Astrocyte of the spinal cord (primary cell): ENCODE data around the gene PLSCR3.

ENCODE experiments used
- DNase-seq: peaks from one replicate; pipeline ENCODE4 v3.0.0; 2011; ENCODE audit warnings: low read depth, low spot score
- H3K4me3 ChIP-seq: 2 replicates; pipeline ENCODE4 v1.5.1; 2011; ENCODE audit warnings: low read depth, mild to moderate bottlenecking, low read length, moderate library complexity
- in situ Hi-C: cut with HindIII; loops from 2 replicates; pipeline ENCODE4 v1.10.0; 2017; ENCODE audit warnings: low sequenced_read_pairs
- TF ChIP-seq, protein P1 (sequence below): IDR thresholded peaks from 2 replicates; pipeline ENCODE4 v1.5.1; 2012; ENCODE audit warnings: low read depth, mild to moderate bottlenecking, low read length, inconsistent platforms

Gene PLSCR3

DNA sequence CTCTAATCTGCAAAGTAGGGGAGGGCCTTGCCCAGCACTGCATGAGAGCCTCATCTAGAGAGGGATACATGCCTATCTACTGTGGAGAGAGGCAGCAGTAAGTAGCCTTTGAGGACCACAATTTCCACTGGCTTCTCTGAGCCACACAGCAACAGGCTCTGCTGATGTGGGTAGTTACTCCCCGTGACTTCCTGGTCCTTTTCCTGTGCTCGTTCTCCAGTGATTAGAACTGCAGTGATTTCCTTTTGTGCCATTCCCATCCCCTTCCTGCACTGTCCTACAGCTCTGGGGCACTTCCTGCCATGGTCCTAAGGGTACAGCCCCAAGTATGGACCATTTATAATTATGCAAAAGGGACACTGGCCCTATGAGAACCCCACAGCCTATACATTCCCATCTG, 3.0 kb downstream of the PLSCR3 start:
- no peak for DNase-seq
- TF ChIP-seq, protein P1, sequence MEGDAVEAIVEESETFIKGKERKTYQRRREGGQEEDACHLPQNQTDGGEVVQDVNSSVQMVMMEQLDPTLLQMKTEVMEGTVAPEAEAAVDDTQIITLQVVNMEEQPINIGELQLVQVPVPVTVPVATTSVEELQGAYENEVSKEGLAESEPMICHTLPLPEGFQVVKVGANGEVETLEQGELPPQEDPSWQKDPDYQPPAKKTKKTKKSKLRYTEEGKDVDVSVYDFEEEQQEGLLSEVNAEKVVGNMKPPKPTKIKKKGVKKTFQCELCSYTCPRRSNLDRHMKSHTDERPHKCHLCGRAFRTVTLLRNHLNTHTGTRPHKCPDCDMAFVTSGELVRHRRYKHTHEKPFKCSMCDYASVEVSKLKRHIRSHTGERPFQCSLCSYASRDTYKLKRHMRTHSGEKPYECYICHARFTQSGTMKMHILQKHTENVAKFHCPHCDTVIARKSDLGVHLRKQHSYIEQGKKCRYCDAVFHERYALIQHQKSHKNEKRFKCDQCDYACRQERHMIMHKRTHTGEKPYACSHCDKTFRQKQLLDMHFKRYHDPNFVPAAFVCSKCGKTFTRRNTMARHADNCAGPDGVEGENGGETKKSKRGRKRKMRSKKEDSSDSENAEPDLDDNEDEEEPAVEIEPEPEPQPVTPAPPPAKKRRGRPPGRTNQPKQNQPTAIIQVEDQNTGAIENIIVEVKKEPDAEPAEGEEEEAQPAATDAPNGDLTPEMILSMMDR = no peak
- no peak overlapping the region for H3K4me3 ChIP-seq
- in situ Hi-C loops = no loop called here

DNA sequence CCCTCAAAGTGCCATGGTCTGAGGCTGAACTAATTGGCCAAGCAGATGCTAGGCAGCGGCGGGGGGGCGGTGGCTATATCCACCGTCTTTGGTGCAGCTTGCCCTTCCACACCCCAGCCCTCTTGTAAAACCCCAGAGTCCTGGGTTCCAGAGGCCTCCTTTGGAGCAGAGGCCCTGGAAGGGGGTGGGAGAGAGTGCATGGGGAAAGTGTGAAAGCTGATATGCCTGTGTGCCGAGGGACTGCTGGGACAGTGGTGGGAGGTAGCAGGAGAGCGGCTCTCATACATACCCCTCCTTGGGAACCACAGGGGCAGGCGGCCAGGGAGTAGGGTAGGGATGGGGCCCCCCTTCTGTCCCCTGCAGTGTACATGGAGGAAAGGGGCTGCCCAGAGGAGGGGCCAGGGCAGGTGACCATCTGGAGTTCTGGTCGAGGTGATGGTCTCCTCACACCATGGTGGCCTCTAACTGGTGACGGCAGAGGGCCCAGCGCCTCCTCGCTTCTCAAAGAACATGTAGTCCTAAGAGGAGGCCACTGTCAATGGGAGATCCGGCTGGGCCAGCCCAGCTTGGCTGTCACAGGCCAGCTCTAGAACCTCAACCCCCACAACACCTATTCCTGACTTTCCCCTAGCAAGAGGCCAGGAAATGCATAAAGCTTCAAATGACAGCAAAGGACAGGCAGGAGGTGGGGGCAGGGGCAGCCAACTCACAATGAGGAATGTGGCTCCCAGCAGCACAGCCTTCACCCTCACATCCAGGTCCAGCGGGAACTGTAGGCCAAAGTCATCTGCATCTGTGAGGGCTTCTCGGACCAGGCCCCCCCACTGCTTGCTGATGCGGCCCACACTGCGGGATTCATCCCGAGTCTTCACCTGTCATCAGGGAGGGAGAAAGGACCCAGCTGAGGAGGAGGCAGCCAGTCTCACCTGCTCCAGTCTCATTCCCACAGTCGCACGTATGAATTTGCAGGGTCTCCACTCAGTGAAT, 4.1 kb downstream of the PLSCR3 start:
- in situ Hi-C loops = no loop called here
- TF ChIP-seq, protein P1 = no peak
- no peak overlapping the region for H3K4me3 ChIP-seq
- DNase-seq = no peak

DNA sequence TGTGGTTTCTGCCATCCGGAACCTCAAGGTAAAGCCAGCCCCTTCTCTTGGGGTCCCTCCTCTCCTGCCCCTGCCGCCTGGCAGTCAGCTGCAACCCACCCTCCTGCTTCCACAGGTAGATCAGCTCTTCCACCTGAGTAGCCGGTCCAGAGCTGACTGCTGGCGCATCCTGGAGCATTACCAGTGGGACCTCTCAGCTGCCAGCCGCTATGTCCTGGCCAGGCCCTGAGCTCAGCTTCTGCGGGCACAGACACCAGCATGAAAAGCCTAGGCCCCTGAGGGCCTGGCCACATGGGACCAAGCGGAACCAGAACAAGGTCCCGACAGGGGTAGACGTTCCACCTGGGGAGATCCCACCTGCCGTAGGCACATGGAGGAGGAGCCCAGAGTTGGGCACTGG, 5.5 kb downstream of the PLSCR3 start:
- in situ Hi-C loops = no loop called here
- no peak overlapping the region for H3K4me3 ChIP-seq
- TF ChIP-seq, protein P1 = no peak
- no peak for DNase-seq

DNA sequence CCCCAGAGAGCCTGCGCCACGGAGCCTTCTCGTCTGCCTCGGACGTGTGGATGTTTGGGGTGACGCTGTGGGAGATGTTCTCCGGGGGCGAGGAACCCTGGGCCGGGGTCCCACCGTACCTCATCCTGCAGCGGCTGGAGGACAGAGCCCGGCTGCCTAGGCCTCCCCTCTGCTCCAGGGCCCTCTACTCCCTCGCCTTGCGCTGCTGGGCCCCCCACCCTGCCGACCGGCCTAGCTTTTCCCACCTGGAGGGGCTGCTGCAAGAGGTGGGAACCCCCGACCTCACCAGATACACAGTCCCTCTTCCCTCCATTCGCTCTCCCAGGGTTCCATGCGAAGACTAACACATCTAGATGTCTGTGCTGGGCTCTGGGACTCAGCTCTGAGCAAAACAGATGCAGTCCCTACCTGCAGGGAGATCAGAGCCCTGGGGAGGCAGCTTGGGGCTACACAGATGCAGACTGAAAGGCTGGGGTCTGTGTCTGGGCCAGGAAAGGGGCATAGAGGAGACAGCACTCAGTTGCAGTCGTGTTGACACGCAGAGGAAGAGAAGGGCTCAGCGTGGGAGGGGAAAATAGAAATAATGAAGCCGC, 9.7 kb downstream of the PLSCR3 start:
- TF ChIP-seq, protein P1 = no peak
- in situ Hi-C loops = no loop called here
- H3K4me3 ChIP-seq = peak overlapping the region; percentile 36
- no peak for DNase-seq

DNA sequence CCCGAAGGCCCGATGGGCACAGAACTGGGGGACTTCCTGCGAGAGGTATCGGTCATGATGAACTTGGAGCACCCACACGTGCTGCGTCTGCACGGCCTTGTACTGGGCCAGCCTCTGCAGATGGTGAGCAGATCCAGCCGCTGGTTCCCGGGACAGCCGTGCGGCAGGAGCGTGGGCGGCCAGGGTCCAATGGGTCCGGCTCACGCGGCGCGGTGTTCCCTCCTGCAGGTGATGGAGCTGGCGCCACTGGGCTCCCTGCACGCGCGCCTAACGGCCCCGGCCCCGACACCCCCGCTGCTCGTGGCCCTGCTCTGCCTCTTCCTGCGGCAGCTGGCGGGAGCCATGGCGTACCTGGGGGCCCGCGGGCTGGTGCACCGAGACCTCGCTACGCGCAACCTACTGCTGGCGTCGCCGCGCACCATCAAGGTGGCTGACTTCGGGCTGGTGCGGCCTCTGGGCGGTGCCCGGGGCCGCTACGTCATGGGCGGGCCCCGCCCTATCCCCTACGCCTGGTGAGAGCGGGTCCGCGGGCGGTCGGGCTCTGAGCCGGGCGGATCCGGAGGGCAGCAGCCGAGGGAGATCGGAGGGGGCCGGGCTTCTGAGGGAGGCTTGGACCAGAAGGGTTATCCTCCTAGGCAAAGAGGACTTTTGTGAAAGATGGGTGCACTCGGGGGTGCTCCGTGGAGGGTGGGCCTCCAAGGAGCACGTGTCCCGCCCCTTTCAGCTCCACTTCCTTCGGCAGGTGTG, 10.4 kb downstream of the PLSCR3 start:
- in situ Hi-C loops = no loop called here
- H3K4me3 ChIP-seq = peak overlapping the region; percentile 36
- TF ChIP-seq, protein P1 = no peak
- DNase-seq = peak; percentile 18

DNA sequence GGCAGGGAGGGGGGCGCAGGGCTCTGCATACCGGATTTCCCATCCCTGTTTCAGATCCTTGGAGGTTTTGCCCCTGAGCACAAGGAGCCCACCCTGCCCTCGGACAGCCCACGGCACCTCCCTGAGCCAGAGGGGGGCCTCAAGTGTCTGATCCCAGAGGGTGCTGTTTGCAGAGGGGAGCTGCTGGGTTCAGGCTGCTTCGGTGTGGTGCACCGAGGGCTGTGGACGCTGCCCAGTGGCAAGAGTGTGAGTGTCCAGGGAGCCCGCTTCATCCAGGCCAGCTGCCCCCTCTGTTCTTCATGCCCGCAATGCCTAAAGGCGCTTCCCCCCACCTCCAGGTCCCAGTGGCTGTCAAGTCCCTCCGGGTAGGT, 11.0 kb downstream of the PLSCR3 start:
- in situ Hi-C loops = no loop called here
- DNase-seq = no peak
- TF ChIP-seq, protein P1 = no peak
- H3K4me3 ChIP-seq = no peak overlapping the region
